ENCODE results near the gene PSME4.

The PSME4 gene, protein sequence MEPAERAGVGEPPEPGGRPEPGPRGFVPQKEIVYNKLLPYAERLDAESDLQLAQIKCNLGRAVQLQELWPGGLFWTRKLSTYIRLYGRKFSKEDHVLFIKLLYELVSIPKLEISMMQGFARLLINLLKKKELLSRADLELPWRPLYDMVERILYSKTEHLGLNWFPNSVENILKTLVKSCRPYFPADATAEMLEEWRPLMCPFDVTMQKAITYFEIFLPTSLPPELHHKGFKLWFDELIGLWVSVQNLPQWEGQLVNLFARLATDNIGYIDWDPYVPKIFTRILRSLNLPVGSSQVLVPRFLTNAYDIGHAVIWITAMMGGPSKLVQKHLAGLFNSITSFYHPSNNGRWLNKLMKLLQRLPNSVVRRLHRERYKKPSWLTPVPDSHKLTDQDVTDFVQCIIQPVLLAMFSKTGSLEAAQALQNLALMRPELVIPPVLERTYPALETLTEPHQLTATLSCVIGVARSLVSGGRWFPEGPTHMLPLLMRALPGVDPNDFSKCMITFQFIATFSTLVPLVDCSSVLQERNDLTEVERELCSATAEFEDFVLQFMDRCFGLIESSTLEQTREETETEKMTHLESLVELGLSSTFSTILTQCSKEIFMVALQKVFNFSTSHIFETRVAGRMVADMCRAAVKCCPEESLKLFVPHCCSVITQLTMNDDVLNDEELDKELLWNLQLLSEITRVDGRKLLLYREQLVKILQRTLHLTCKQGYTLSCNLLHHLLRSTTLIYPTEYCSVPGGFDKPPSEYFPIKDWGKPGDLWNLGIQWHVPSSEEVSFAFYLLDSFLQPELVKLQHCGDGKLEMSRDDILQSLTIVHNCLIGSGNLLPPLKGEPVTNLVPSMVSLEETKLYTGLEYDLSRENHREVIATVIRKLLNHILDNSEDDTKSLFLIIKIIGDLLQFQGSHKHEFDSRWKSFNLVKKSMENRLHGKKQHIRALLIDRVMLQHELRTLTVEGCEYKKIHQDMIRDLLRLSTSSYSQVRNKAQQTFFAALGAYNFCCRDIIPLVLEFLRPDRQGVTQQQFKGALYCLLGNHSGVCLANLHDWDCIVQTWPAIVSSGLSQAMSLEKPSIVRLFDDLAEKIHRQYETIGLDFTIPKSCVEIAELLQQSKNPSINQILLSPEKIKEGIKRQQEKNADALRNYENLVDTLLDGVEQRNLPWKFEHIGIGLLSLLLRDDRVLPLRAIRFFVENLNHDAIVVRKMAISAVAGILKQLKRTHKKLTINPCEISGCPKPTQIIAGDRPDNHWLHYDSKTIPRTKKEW (N-terminal part only)
- total RNA-seq, result 95.4 to 113 (median 106) reads per million in 4 experiments

GRCh38 chr2:53970724-53971602 is at the start of gene PSME4:
TSS of gene PSME4 (minus strand) at chr2:53970993. CDS start at chr2:53970784, 209 bp downstream.
- DNase-seq, result peak; percentile 90

DNA sequence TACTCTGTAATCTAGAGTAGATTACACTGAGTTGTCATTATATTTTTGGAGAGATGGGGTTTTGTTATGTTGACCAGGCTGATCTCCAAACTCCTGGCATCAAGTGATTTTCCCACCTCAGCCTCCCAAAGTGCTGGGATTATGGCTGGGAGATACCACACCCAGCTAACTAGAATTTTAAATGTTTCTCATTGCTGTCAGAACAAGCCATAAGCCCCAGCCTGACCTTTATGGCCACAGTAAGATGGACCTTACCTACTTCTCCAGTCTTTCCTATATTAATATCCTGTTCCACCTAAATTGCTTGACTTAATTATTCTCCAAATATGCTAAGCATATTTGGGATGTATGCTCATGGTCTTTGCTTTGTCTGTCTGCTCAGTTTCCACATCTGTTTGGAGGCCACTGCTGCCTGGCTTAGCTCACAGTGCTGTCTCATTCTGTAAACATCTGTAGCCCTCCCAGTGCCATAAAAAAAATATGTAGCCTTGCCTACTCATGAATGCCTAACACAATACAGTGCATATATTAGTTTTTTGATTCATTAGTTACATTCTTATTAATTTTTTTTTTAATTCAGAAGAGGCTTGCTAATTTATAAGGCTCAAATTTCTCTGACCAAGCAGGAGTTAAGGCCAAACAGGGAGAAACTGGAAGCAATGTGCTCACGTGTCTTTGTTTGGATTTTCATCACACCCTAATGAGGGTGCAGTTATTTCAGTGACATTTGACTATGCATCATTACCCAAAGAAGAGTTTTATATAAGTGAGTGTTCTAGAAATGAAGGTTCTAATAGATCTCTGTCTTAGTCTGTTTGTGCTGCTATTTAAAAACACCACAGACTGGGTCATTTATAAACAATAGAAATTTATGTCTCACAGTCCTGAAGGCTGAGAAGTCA is 45.3 kb upstream of the PSME4 start:
- no peak for DNase-seq

DNA sequence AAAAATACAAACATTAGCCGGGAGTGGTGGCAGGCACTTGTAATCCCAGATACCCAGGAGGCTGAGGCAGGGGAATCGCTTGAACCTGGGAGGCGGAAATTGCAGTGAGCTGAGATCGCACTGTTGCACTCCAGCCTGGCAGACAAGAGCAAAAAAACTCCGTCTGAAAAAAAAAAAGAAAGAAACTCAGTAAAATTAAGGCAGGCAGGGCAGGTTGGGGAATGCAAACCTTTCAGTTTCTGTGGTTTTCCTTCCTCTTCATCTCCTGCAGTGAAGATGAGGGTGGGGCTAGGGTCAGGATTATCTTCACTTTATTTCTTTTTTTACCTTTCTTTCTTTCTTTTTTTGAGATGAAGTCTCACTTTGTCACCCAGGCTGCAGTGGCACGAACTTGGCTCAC is 43.2 kb upstream of the PSME4 start:
- DNase-seq, result no peak

DNA sequence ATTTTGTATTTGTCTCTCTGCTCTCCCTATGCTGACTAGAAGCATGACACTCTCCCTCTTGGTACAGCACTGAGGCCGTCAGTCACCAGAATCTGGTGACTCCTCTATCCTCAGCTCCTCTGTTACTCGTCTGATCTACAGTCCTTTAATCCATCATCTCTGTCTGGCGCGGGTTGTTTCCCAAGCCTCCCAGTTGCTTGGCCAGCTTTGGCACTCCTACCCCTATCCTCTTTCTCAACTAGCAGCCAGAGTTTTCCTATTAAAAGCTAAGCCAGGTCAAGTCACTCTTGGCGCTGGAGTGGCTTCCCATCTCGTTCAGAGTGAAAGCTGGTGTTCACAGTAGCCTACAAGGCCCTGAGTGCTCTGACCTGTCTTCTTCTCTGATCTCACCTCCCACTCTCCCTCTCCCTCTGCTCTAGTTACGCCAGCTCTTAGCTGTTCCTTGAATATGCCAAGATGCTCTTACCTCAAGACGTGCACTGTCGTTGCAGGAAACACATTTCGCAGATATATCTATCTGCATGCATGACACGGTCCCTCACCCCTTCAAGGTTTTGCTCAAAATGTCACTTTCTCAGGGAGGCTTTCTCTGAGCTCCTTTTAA is 41.8 kb upstream of the PSME4 start:
- DNase-seq, result no peak

GRCh38 chr2:54009549-54009948 is 38.8 kb upstream of the PSME4 start:
- DNase-seq, result no peak

DNA sequence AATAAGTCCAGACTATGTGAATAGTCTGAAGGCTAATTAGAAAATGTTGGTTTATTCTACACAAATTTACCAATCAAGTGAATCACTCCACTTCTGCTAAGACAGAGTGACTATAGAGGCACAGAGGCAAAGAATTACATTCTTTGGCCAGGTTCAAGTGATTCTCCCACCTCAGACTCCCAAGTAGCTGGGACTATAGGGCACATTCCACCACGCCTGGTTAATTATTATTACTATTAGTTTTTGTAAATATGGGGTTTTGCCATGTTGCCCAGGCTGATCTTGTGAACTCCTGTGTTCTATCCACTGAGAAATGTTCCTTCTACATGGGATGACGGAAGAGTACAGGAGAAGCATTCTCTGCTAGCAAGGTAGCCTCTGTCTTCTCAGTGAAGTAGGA is 37.6 kb upstream of the PSME4 start:
- DNase-seq, result no peak

DNA sequence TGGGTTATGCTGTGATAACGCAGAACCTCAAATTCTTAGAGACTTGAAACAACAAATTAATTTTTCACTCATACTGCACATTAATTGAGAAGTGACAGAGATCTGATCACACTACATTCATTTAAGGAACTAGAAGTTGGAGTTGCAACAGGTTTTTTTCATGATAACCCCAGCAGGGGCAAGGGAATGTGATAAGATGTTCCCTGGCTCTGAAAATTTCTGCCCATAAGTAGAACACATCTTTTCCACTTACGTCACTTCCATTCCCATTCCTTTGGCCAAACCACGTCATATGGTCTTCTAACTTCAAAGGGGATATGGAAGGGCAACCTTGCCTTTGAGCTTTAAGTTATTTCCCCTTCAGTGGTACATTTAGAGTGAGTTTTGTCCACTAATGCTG is 29.7 kb upstream of the PSME4 start:
- no peak for DNase-seq

DNA sequence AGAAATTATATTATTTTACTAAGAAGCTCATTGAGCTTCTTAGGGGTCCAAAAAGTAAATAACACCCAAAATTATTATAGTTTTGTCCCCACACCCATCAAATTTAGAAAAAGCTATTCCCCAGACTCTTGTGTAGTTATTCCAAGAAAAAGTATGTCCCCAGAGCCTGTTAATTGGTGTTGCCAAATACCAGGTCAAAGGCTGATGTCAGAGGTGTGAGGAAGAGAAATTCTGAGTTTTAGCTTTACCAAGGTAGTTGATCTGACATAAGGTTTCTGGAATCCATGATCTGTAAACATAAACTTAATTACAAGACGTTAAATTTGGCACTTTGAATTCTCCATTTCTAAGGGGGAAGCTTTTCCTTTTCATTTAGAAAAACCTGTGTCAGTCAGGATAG is 29.3 kb upstream of the PSME4 start:
- DNase-seq, result no peak

GRCh38 chr2:53998834-53999233 is 28.0 kb upstream of the PSME4 start:
- no peak for DNase-seq

DNA sequence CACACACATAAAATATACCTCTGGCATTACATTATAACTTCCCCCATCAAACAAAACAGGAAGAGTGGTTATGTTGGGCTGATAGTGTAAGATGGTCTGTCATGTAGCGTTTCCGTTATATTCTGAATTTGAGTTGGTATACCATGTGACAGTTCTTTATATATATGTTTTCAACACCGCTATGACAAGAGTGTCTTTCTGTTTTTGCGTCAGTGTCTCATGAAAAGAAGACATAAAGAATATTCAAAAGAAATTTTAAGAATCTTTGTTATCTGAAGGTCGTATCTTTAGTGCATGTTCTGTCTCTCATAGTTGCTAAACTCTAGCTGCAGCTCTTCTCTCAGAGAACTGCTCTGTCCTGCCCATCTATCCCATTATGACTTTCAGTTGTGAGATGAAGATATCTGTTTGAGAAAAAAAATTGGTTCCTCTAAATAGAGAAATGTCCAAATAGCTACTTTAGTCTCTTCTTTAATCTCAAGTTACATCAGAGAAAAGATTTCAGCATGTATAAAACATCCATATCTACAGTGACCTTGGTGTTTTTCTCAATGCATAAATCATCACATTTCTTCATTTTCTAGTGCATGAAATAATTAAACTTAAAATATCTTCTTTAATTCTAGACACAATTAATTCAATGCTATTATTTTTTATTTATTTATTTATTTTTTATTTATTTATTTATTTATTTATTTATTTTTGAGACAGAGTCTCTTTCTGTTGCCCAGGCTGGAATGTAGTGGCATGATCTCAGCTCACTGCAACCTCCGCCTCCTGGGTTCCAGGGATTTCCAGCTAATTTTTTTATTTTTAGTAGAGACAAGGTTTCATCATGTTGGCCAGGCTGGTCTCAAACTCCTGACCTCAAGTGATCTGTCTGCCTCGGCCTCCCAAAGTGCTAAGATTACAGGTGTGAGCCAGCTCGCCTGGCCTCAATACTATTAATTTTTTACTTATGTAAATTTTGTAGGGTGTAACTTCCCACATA is 24.3 kb upstream of the PSME4 start:
- DNase-seq, result no peak

DNA sequence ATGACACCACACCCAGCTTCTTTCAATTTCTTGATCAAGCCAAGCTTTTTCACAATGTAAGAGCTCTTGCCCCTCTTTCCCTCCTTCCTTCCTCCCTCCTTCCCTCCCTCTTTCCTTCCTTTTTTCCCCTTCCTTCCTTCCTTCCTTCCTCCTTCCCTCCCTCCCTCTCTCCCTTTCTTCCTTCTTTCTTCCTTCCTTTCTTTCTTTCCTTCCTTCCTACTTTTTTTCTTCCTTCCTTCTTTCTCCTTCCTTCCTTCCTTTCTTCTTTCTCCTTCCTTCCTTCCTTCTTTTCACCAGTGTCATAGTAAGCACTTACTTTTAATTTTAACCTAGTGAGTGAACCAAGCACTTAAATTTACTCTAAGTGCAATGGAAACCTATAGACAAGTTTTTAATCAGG is 21.2 kb upstream of the PSME4 start:
- no peak for DNase-seq

DNA sequence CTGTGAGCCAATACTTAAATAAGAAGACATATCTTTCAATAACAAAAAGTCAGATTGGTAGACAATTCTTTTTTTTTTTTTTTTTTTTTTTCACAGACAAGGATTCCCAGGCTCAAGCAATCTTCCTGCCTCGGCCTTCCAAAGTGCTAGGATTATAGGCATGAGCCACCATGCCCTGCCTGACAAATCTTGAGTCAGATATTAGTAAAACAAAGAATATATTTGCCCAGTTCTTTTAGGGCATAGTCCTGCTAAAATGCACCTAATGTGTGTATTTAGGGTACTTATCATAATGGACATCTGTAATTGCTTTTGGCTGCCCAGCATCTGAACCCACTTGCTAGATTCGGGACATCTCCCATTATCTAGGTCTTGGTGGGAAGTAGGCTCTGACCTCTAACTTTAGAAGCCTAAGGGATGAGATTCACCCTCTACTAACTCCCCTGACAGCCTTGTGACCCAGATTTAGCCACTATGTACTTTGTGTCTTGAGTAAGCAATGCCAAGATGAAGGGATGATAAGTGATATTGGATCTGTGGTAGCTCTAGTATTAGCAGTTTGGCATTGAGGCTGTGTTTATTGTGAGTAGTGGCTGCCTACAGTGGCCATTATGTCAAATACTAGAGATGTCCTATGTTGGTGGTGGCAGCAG is 18.5 kb upstream of the PSME4 start:
- DNase-seq, result no peak

- DNase-seq, result no peak
These were observed 16.6 kb upstream of the PSME4 start for GRCh38 chr2:53987336-53987921.

DNA sequence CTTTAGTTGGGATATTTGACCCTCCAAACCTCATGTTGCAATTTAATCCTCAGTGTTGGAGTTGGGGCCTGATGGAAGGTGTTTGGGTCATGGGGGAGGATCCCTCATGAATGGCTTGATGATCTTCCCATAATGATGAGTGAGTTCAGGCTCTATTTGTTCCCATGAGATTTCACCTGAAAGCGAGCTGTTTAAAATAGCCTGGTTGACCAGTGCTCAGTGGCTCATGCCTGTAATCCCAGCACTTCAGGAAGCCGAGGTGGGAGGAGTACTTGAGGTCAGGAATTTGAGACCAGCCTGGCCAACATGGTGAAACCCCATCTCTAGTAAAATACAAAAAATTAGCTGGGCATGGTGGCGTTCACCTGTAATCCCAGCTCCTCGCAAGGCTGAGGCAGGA is 14.9 kb upstream of the PSME4 start:
- no peak for DNase-seq

DNA sequence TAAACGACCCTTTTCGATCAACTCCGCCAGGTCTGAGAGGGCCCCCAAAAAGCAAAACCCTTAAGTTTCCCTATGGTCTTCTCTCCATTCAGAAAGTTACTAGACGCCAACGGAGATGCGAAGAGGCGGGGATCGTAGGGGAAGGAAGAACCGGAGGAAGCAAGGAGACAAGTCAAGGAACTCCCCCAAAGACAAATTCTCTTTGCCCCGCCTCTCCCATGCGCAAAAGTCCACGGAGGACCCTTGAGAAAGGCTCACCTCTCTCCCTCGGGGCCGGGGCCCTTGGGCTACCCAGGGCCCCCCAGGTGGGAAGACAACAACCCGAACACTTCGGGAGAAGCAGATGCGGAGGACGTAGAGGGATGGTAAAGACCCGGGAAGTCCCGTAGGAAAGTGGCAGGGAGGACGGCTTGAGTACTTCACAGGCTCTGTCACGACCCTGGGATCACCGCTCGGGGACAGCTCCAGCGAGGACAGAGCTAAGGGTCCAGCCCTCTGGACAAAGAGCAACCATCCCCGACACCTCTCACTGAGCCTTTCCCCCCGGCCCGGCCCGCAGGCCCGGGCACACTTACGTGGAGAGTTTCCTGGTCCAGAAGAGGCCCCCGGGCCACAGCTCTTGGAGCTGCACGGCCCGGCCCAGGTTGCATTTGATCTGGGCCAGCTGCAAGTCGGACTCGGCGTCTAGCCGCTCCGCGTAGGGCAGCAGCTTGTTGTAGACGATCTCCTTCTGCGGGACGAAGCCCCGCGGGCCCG is 647 bp downstream of the PSME4 start:
- DNase-seq, result peak; percentile 9

DNA sequence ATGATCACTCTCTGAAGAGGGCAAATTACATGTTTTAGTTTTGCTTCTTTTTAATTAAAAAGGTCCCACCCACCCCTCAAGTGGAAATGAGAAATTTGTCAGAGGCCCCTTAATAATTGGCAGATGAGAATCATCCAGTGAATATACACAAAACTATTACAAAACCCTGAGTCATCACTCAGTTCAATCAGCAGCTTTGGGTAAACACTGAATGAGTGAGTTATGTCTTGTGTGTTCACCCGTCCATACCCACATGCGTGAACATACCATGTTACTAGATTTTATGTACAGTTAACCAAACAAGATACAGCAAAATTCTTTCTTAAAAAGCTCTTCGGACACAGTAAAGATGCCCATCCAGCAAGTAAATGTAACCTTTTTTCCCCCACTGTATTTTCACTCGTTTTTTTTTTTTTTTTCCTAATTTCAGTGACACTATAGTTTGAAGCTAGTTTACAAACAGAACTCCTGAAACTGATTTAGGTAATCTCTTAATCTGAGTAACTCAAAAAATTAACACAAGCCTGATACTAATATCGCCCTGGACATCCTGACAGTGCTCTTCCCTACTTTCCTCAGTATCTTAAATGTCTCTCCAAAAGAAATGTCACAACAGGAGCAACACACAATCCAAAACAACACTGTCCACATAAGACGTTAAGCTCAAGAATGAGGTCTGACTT is 1.4 kb downstream of the PSME4 start:
- no peak for DNase-seq
